CD14-positive monocyte (primary cell): ENCODE results near the gene SLCO2B1. TPM values are rescaled to one million over a fixed set of nuclear protein-coding genes. Genes with fewer than 3 reads are reported as not detected.
A peak's percentile ranks its signal among the peaks of the same experiment; 100 is the strongest.

ENCODE experiments used
- DNase-seq, 3 donors: peaks; one replicate each; pipeline ENCODE4 v3.0.0-alpha.2; 2011 to 2022
- H2AFZ ChIP-seq: 2 replicates; pipeline ENCODE4 v1.6.0; 2012; ENCODE audit warnings: mild to moderate bottlenecking, low read depth, low read length, inconsistent platforms; ENCODE audit not compliant: insufficient read depth, poor library complexity, severe bottlenecking
- H3K27ac ChIP-seq, 2 donors: 1 replicate in 1 of 2; 2 replicates in 1 of 2; pipeline ENCODE4 v1.5.1; 2012 to 2013; ENCODE audit warnings: low read length in 2 of 2, control low read depth in 1 of 2, inconsistent platforms in 1 of 2, low read depth in 1 of 2, mild to moderate bottlenecking in 1 of 2
- H3K27me3 ChIP-seq, 2 donors: one replicate each; pipeline versions ENCODE4 v1.6.0 to v1.6.1; 2011 to 2013; ENCODE audit warnings: low read length in 2 of 2; ENCODE audit not compliant: control insufficient read depth in 2 of 2, insufficient read depth in 2 of 2
- H3K36me3 ChIP-seq, 2 donors: replicated peaks in 1 of 2; 1 replicate in 1 of 2; 2 replicates in 1 of 2; pipeline versions ENCODE4 v1.5.1 to v1.6.1; 2012 to 2013; ENCODE audit warnings: low read length in 2 of 2, control low read depth in 1 of 2, inconsistent platforms in 1 of 2, mild to moderate bottlenecking in 1 of 2; ENCODE audit not compliant: insufficient read depth in 2 of 2, control insufficient read depth in 1 of 2
- H3K4me1 ChIP-seq, 2 donors: 1 replicate in 1 of 2; 2 replicates in 1 of 2; pipeline versions ENCODE4 v1.5.1 to v1.6.1; 2012 to 2013; ENCODE audit warnings: low read length in 2 of 2, control low read depth in 1 of 2, inconsistent platforms in 1 of 2, mild to moderate bottlenecking in 1 of 2, moderate library complexity in 1 of 2; ENCODE audit not compliant: insufficient read depth in 2 of 2, control insufficient read depth in 1 of 2
- H3K4me2 ChIP-seq: replicated peaks from 2 replicates; pipeline ENCODE3; 2012; ENCODE audit warnings: low read length, moderate library complexity, mild to moderate bottlenecking; ENCODE audit not compliant: poor library complexity, severe bottlenecking; ENCODE audit errors: extremely low read depth
- H3K4me3 ChIP-seq, 3 experiments: fragments of 200-600 bp in 1 of 3; sonication (generic) in 1 of 3; replicated peaks in 1 of 3; 1 replicate in 2 of 3; 2 replicates in 1 of 3; pipeline ENCODE4 v1.5.1; 2011 to 2013; ENCODE audit warnings: low read length in 3 of 3, mild to moderate bottlenecking in 3 of 3, control low read depth in 2 of 3, low read depth in 2 of 3, inconsistent platforms in 1 of 3, moderate library complexity in 1 of 3
- H3K79me2 ChIP-seq: 2 replicates; pipeline ENCODE4 v1.6.0; 2012; ENCODE audit warnings: mild to moderate bottlenecking, control low read depth, inconsistent platforms, low read length, moderate library complexity; ENCODE audit not compliant: insufficient read depth
- H3K9ac ChIP-seq: 2 replicates; pipeline ENCODE4 v1.6.0; 2017; ENCODE audit warnings: low read length, mild to moderate bottlenecking; ENCODE audit not compliant: insufficient read depth, poor library complexity, severe bottlenecking
- H3K9me3 ChIP-seq, 2 donors: replicated peaks in 1 of 2; 1 replicate in 1 of 2; 2 replicates in 1 of 2; pipeline versions ENCODE4 v1.5.1 to v1.6.1; 2012 to 2013; ENCODE audit warnings: low read length in 2 of 2, control low read depth in 1 of 2; ENCODE audit not compliant: control insufficient read depth in 1 of 2, insufficient read depth in 1 of 2
- H4K20me1 ChIP-seq: 2 replicates; pipeline ENCODE4 v1.6.0; 2012; ENCODE audit warnings: mild to moderate bottlenecking, low read length, control low read depth, moderate library complexity; ENCODE audit not compliant: insufficient read depth
- H3K27ac Mint-ChIP-seq, 7 donors: one replicate each; pipeline ENCODE4 v1.8.0; 2020; ENCODE audit warnings: mild to moderate bottlenecking in 7 of 7, mixed read lengths in 7 of 7, moderate library complexity in 6 of 7, inconsistent platforms in 2 of 7
- H3K27me3 Mint-ChIP-seq, 3 donors: one replicate each; pipeline ENCODE4 v1.8.0; 2021 to 2022; ENCODE audit warnings: low read depth in 3 of 3, mild to moderate bottlenecking in 3 of 3, mixed read lengths in 3 of 3, moderate library complexity in 3 of 3, inconsistent platforms in 1 of 3
- H3K36me3 Mint-ChIP-seq, 2 donors: one replicate each; pipeline ENCODE4 v1.8.0; 2020; ENCODE audit warnings: mixed read lengths in 2 of 2, inconsistent platforms in 1 of 2, mild to moderate bottlenecking in 1 of 2
- H3K4me1 Mint-ChIP-seq: one replicate; pipeline ENCODE4 v1.8.0; 2020; ENCODE audit warnings: mild to moderate bottlenecking, mixed read lengths
- H3K4me3 Mint-ChIP-seq, 2 donors: one replicate each; pipeline ENCODE4 v1.8.0; 2020; ENCODE audit warnings: mild to moderate bottlenecking in 2 of 2, mixed read lengths in 2 of 2, moderate library complexity in 1 of 2
- H3K9me3 Mint-ChIP-seq, 7 donors: one replicate each; pipeline ENCODE4 v1.8.0; 2020 to 2022; ENCODE audit warnings: mixed read lengths in 7 of 7, mild to moderate bottlenecking in 6 of 7, moderate library complexity in 6 of 7, inconsistent platforms in 2 of 7
- CTCF ChIP-seq: fragments of 200-600 bp; IDR thresholded peaks from one replicate; pipeline ENCODE4 v1.8.0; 2022; ENCODE audit warnings: antibody characterized with exemption, mild to moderate bottlenecking
- WGBS: methylation state at CpG from one replicate; pipeline ENCODE4 v1.1.5; 2013; ENCODE audit warnings: missing lambda C conversion rate; ENCODE audit not compliant: insufficient coverage; 5-methylcytosine and 5-hydroxymethylcytosine counted together
- intact Hi-C, 2 donors: fragments of 100-400 bp; cut with micrococcal nuclease; formaldehyde crosslinking; loops; one replicate each; pipeline versions ENCODE4 v1.15.0 to v1.15.1; 2023
- polyA plus RNA-seq, 3 donors: library from polyadenylated mRNA; depleted of rRNA in 1 of 3; unstranded in 2 of 3; stranded (reverse) in 1 of 3; fragments of 300-500 nt in 2 of 3; fragments of >200 nt in 1 of 3; fragmentation: Illumina TruSeq in 2 of 3; gene quantifications; 1 replicate in 2 of 3; 2 replicates in 1 of 3; pipeline ENCODE4 v1.2.3, GENCODE V29; 2012 to 2021

Gene SLCO2B1
- polyA plus RNA-seq, 3 donors = 0.13 to 0.47 TPM; not detected in 1

DNA sequence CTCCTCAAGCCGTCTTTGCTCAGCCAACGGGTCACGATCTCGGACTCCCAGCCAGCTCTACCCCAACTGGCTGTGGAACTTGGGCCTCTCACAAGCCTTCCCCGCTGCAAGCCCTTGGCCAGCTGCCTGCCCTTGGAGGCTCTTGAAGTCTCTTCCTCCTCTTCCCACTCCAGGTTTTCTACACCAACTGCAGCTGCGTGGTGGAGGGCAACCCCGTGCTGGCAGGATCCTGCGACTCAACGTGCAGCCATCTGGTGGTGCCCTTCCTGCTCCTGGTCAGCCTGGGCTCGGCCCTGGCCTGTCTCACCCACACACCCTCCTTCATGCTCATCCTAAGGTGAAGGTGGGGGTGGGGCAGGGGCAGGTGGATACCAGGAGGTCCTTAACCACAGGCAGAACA is 49.1 kb downstream of the SLCO2B1 start:
- Histone ChIP-seq H3K4me1 (peaks cover 8 to 10% of the 10 kb centered on the region in 2 donors), H4K20me1 (no peaks in the 10 kb centered on the region), H3K79me2 (no peaks in the 10 kb centered on the region), H3K36me3 (no peaks in the 10 kb centered on the region), H3K9me3 (no peaks in the 10 kb centered on the region), H3K27me3 (no peaks in the 10 kb centered on the region), H3K9ac (no peak overlapping the region), H2AFZ (no peak overlapping the region), H3K4me2 (no peak overlapping the region), H3K27ac (no peak overlapping the region), H3K4me3 (no peak overlapping the region)
- no peak overlapping the region for H3K27ac Mint-ChIP-seq
- peaks cover 17 to 32% (median 22%) of the 10 kb centered on the region in 3 donors for H3K27me3 Mint-ChIP-seq
- peak overlapping the region in 1 of 2 donors; percentile 37 for H3K4me3 Mint-ChIP-seq
- H3K9me3 Mint-ChIP-seq = no peaks in the 10 kb centered on the region
- no peaks in the 10 kb centered on the region for H3K36me3 Mint-ChIP-seq
- DNase-seq = no peak
- WGBS = 93% methylated on average over 5 of the region's 10 CpGs
- peaks cover 10% of the 10 kb centered on the region for H3K4me1 Mint-ChIP-seq
- intact Hi-C loops = no loop called here
- no peak for TF ChIP-seq CTCF

- peaks cover 17 to 30% (median 22%) of the 10 kb centered on the region in 3 donors for H3K27me3 Mint-ChIP-seq
Measured at GRCh38 chr11:75200531-75200930, 49.6 kb downstream of the SLCO2B1 start.

More at GRCh38 chr11:75200531-75200930, 49.6 kb downstream of the SLCO2B1 start:
- WGBS = 80% methylated on average over 2 of the region's 2 CpGs
- Mint-ChIP-seq H3K4me1 (peaks cover 5% of the 10 kb centered on the region), H3K4me3 (no peak overlapping the region), H3K36me3 (no peaks in the 10 kb centered on the region), H3K27ac (no peak overlapping the region), H3K9me3 (no peaks in the 10 kb centered on the region)
- no peak for TF ChIP-seq CTCF
- Histone ChIP-seq H3K9ac (no peak overlapping the region), H3K36me3 (no peaks in the 10 kb centered on the region), H3K27ac (no peak overlapping the region), H2AFZ (no peak overlapping the region), H3K4me1 (peaks cover 3 to 5% of the 10 kb centered on the region in 2 donors), H3K4me2 (no peak overlapping the region), H3K79me2 (no peaks in the 10 kb centered on the region), H3K4me3 (no peak overlapping the region), H3K27me3 (no peaks in the 10 kb centered on the region), H3K9me3 (no peaks in the 10 kb centered on the region), H4K20me1 (no peaks in the 10 kb centered on the region)
- no peak for DNase-seq
- intact Hi-C loops = no loop called here
